COLO668 (cell line): ENCODE measurements around the gene PLEKHG2.

Experiments
- DNase-seq: peaks from one replicate; lab custom pipeline; 2025; ENCODE audit not compliant: unreplicated experiment; lab: John Stamatoyannopoulos, UW

The PLEKHG2 gene

DNA sequence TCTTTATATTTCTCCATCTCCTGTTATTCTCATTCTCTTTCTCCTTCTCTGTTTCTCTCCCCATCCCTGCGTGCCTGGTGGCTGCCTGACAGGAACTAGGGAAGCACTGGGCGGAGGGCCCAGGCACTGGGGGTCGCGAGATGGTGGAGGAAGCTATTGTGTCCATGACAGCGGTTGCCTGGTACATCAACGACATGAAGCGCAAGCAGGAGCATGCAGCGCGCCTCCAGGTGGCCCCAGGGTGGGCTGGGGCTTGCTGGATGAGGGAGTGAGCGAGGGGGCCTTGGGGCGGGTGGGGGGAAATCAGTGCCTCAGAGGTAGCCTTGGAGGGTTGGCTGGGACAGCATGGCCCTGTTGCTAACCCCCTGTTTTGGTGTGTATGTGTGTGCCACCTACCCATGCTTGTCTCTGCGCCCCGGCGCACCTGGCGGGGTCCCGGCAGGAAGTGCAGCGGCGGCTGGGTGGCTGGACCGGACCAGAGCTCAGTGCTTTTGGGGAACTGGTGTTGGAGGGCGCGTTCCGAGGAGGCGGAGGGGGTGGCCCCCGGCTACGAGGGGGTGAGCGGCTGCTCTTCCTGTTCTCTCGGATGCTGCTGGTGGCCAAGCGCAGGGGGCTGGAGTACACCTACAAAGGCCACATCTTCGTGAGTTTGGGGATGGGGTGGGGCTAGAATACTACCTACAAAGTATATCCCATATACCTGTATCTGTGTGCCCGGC, 5.2 kb downstream of the PLEKHG2 start:
- no peak for DNase-seq

DNA sequence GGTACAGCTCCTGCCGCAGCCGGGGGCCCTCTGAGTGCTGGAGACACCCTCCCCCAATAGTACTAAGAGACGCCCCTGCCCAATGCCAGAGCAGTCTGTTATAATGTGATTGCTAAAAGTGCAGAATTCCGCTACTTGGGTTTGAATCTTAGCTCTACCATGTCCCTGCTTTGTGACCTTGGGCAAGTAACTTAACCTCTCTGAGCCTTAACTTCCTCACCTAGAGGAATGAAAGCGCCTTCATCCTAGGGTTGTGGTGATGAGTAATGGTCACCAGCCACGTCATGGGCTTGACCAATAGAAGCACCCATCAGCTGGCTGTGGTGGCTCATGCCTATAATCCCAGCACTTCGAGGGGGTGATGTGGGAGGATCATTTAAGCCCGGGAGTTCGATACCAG, 6.5 kb downstream of the PLEKHG2 start:
- no peak for DNase-seq

DNA sequence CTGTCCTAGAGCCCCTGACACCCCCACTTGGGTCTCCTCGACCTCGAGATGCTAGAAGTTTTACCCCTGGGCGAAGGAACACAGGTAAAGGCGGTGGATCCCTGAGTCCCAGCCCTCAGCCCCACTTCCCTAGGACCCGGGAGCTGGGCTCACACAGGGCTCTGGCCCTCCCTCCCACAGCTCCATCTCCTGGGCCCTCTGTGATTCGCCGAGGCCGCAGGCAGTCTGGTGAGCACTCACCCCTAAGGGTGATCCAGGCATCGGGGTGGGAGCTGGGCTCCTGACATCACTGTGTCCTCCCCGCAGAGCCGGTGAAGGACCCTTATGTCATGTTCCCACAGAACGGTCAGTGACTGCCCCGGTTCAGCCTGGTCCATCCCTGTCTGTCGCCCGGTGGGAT, 8.3 kb downstream of the PLEKHG2 start:
- no peak for DNase-seq

DNA sequence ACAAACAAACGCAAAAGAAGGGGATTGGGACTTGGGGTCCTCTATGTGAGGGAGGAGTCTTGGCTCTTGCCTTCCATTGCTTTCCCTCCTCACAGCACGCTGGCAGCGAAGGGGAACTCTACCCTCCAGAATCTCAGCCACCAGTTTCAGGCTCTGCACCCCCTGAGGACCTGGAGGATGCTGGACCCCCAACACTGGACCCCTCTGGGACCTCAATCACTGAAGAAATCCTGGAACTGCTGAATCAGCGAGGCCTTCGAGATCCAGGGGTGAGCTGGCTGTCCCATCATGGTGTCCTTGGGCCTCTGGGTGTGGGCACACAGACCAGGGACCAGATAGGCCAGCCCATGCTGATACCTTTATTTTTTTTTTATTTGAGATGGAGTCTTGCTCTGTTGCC, 9.6 kb downstream of the PLEKHG2 start:
- no peak for DNase-seq

DNA sequence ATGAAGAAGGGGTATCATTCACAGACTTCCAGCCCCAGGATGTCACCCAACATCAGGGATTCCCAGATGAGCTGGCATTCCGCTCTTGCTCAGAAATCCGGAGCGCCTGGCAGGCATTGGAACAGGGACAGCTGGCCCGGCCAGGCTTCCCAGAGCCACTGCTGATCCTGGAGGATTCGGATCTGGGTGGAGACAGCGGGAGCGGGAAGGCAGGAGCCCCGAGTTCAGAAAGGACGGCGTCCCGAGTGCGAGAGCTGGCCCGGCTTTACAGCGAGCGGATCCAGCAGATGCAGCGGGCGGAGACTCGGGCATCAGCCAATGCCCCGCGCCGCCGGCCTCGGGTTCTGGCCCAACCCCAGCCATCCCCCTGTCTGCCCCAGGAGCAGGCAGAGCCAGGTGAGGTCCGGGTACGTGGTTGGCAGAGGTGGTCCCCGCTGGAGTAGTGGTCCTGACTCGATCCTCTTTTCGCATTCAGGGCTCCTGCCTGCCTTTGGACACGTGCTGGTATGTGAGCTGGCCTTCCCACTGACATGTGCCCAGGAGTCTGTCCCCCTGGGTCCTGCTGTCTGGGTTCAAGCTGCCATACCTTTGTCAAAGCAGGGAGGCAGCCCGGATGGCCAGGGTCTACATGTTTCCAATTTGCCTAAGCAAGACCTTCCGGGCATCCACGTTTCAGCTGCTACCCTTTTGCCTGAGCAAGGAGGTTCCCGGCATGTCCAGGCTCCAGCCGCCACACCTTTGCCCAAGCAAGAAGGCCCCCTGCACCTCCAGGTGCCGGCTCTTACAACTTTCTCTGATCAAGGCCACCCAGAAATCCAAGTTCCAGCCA, 11.0 kb downstream of the PLEKHG2 start:
- DNase-seq, result no peak

DNA sequence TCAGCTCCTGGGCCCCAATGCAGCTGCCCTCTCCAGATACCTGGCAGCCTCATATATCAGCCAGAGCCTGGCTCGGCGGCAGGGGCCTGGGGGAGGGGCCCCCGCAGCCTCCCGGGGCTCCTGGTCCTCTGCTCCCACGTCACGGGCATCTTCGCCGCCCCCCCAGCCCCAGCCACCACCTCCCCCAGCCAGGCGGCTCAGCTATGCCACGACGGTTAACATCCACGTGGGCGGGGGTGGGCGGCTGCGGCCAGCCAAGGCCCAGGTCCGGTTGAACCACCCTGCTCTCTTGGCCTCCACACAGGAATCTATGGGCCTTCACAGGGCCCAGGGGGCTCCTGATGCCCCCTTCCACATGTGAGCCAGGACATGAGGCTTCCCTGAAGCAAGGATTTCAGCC, 12.5 kb downstream of the PLEKHG2 start:
- DNase-seq, result no peak

DNA sequence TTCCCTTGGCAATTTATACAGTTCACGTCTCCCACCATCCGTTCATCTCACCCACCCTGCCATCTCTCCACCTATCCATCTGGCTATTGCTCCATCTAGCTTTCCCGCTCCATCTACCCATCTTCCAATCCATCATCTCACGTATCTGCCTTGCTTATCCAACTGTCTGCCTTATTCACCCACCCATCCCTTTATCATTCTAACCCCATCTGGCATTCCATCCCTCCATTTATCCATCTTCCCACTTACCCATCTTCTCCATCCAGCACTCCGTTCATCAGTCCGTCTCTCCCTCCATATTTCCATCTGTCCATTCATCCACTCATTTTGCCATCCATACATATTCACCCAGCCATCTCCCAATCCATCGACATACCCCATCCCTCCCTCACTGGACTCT, 13.3 kb downstream of the PLEKHG2 start:
- DNase-seq, result no peak

DNA sequence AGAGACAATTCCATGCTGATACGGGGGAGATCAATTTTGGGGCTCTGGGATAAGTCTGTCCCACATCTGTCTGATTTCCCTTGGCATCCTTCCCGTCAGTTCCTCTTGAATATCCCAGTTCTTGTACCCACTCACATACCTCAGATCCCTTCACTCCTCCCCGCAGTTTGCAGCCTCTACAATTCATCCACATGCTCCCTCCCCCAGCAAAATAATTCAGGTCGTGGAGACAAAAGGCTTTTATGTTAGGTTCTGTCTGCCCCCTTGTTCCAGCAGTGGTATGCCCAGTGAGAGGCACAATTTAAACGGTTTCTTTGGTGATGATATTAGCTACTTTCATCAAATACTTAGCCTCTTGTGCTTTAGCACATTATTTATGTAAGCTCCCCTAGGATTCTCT, 13.7 kb downstream of the PLEKHG2 start:
- no peak for DNase-seq

DNA sequence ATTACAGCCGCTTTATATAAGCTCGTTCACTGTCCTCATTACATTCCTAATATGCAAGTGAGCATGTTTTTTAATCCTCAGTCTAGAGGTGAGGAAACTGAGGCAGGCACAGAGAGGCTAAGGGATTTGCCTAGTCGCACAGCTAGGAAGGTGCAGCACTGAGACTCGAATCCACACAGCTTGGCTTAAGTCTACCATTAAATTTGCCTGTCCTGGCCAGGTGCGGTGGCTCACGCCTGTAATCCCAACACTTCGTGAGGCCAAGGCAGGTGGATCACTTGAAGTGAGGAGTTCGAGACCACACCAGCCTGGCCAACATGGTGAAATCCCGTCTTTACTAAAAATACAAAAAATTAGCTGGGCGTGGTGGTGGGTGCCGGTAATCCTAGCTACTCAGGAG, 15.2 kb downstream of the PLEKHG2 start:
- DNase-seq, result no peak

DNA sequence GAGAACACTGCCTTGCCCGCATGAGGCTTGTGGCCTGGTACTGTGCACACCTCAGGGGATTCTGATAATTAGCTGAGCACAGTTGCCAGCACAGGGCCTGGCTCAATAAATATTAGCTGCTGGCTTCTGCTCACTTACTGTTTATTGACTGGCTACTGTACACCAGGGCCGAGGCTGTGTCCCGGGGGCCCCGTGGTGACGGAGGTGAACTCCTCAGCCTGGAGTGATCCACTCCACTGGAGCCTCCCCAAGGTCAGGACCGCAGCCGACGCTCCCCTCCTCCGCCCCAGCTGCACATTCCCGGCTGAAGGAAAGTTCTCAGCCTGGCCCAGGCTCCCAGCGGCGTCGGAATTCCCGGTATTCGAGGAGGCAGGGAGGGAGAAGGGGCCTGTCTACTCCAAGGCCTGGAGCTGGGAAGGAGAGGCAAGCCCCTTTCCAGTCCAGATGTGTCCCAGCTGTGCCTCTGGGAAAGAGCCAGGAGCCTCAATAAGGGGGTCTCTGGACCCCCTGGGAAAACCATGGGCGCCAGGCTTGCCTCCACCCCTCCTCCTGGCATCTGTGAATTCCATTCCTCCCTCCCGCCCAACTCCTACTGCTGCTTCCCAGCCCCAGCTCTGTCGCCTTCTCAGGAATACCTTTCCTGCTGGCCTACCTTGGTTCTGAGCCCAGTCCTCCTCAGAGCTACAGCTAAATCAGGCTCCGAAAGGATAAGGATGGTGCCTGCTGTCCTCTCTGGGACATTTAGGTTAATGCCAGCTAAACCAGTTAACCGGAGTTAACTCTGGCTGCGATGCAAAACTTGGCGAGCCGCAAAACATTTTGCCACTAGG, 16.0 kb downstream of the PLEKHG2 start:
- DNase-seq, result peak; percentile 7

DNA sequence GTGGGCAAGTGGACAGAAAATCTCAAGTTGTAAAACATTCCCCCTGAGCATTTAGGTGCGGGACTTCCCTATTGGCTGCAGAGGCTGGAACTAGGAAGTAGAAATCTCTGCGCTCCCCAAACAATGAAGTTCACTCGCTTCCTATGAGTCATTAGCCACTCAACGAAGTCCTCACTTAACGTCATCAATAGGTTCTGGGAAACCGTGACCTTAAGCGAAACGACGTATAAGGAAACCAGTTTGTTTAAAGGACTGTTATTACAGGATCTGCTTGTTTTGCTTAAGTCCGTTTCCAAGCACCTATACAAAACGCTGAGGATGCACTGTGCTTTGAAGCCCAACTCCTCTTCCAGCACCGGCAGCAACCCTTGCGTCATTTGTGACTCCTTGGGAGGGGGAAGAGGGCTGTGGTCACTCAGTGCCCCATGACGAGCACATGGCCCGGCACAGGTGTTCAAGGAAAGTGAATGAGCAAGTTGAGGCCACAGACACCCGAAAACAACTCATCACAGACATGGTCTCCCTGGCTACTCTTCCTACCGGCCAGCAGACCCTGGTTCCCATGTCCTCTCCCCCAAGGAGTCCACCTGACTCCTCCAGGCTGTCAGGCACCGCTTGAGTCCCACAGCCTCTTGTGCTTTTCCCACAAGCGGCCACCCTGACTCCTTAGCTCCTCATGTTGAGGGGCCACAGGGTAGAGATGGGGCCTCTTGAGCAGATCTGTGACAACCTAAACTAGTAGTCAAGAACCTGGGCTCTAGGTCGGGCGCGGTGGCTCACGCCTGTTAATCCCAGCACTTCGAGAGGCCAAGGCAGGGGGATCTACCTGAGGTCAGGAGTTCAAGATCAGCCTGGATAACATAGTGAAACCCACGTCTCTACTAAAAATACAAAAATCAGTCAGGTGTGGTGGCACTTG, 18.5 kb downstream of the PLEKHG2 start:
- peak; percentile 65 for DNase-seq

DNA sequence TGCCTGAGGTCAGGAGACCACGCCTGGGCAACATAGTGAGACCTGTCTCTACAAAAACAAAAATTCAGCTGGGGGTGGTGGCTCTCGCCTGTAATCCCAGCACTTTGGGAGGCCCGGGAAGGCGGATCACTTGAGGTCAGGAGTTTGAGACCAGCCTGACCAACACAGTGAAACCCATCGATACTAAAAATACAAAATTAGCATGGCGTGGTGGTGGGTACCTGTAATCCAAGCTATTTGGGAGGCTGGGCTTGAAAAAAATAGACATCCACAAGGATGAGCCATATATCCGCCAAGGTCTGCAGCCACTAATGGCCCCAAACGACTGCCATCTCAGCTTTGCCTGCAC, 20.2 kb downstream of the PLEKHG2 start:
- no peak for DNase-seq

DNA sequence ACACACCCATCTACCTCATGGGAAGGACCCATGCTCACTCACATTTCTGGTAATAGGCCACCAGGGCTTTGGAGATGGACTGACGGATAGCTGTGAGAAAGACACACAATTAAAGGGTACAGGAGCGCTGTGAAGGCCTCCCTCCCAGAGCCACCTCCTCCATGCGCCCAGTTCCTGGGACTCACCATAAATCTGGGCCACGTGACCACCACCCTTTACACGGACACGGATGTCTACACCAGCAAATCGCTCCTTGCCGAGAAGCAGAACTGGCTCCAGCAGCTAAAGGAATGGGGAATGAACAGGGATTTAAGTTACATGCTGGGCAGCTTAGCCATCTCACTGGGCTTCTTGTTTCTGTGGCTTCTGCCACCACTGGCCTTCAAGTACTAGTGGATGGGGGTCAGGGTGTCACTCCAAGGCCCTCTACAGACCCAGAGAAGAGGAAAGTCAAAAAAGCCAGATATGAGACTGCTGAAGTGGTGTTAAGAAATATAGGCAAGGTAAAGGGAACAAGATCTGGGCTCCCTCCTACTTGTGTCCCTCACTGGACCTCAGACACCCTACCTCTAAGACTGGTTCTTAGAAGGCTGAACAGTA, 21.1 kb downstream of the PLEKHG2 start:
- DNase-seq, result no peak

DNA sequence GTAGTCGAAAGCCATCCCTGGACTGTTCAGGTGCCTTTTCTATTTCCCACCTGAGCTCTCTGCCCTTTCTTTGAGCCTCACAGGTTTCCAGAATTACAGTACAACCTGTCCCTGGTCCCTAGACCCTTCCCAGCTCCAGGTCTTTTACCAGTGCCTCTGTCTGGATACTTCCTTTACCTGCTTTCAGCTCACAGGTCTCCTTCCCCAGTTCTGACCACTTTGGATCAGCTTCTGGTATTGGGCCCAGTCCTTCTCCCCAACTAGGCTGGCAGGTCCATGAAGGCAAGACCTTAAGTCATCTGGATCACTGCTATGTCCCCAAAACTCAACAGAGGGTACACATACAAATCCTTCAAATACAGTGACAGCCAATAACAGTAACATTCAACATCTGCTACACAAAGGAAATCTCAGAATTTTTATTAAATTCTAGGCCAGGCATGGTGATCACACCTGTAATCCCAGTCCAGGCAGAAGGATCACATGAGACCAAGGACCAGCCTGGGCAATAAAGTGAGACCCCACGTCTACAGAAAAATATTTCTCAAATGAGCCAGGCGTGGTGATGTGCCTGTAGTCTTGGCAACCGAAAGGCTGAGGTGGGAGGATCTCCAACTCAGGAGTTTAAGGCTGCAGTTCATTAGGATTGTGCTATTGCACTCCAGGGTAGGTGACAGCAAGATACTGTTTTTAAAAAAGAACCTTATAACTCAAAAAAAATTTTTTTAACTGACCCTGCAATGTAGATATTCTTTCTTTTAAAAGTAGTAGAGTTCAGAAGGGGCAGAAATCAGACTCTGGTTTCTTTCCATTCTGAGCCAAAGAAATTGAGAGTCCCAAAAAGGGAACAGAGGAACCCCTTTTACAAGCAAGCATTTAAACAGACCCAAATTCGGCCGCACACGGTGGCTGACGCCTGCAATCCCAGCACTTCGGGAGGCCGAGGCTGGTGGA, 21.9 kb downstream of the PLEKHG2 start:
- no peak for DNase-seq

DNA sequence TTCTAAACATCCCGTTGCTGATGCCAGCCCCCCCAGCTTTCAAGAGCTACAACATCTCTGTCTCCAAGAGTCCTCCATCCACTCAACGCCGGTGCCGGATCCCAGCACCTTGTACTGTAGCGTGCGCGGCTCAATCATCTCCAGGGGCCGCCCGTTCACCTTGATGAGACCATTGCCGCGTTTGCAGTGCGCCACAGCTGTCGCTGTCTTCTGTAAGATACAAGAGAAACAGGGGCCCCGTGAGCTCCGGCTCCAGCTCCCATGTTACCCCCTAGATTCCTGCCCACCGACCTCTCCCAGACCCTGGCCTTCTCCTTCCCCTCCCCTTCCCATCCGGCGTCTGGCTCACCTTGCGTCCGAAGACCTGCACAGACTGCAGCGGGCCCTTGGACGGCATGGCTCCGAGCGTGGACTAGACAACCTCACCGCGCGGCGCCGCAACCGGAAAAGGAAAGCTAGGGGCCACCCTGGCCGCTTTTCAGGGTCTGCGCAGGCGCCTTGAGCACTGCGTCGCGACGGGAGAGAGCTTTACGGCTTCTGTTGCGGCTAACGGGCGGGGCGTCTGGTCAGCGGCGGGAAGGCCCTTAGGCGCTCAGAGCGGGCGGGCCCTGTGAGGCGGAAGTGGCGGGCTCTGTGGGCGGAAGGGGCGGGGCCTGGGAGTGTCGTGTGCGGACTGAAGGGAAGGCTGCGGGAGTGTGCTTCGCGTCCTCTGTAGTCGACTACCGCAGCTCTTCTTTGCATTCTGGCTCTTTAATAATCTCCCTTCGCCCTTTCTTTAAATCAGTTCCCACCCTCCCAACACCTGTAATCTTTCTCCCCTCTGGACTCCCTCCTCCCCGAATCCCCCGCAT, 23.3 kb downstream of the PLEKHG2 start, which contains the start of gene RPS16:
Gene RPS16 (minus strand): TSS at position 451 of the 851 bp plus-strand sequence. CDS start 54 bp downstream, at position 397.
- DNase-seq, result peak; percentile 99

DNA sequence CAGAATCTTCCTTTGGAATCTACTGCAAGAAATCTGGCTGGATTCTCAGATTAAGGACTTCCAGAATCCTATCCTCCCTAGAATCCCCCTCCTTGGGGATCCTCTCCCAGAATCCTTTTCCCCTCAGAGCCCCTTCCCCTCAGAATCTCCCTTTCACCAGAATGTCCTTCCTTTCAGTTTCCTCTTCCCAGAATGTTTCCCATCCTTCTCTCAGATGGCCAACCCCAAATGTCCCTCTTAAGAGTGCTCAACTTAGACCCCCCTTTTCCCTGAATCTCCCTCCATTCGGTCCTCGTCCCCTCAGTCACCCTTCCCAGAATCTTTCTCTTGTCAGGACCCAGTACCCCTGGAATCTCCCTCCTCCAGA, 23.9 kb downstream of the PLEKHG2 start:
- DNase-seq, result no peak

DNA sequence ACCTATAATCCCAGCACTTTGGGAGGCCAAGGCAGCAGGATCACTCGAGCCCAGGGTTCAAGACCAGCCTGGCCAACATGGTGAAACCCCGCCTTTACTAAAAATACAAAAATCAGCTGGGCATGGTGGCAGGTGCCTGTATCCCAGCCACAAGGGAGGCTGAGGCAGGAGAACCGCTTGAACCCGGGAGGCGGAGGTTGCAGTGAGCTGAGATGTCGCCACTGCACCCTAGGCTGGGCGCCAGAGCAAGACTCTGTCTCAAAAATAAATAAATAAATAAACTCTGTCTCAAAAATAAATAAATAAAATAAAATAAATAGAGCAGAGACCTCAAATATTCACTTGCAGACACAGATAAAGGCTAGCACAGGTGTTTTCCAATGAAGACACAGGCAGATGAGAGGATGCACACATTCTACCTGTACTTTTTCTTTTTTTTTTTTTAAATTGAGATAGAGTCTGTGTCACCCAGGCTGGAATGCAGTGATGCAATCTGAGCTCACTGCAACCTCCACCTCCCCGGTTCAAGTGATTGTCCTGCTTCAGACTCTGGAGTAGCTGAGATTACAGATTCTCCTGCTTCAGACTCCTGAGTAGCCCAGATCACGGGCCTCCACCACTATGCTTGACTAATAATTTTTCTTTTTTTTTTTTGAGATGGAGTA, 25.9 kb downstream of the PLEKHG2 start:
- no peak for DNase-seq
